ENCODE data around the gene C22orf23. TPM values are rescaled to one million over a fixed set of nuclear protein-coding genes. Genes with fewer than 3 reads are reported as not detected.

C22orf23 gene
- total and polyA plus RNA-seq, 10 of the 15 experiments (the other 5 are each of a cell fraction or from before 2014, with no cell fraction given), result 0.04 to 0.38 (median 0.11) TPM; not detected in 5

GRCh38 chr22:37968452-37969251 lies 15.3 kb upstream of the C22orf23 start:
- ChIA-PET CTCF (interaction anchor here (1.8 to 6.1 kb wide), 3 partner anchors 15 to 151 kb away, joined by 4 to 59 read pairs (median 42); partner anchors contain the start of genes C22orf23, MICALL1 and POLR2F), POLR2A (no interaction called here), RAD21 (ENCODE audit: unreplicated experiment) (no interaction called here), SMC1A (ENCODE audit: uncharacterized antibody, unreplicated experiment) (no interaction called here)
- TF ChIP-seq USF1 (IDR thresholded peaks at IDR 0.05; ENCODE audit: borderline replicate concordance, extremely low read length, insufficient read depth, low read depth, low read length), result no peak
- TF ChIP-seq ATF2 (IDR thresholded peaks at IDR 0.05; ENCODE audit: low read length), result no peak
- no peak for DNase-seq (ENCODE audit: low read depth, low spot score)
- no peaks in the 10 kb centered on the region for H3K4me1 ChIP-seq (ENCODE audit: control insufficient read depth, insufficient read depth, low read length)
- 84% methylated on average over 5 of the region's 5 CpGs for WGBS (ENCODE audit: insufficient coverage, insufficient replicate concordance, low lambda C conversion rate, missing lambda C conversion rate)
- no peaks in the 10 kb centered on the region for H3K79me2 ChIP-seq (ENCODE audit: control insufficient read depth, insufficient read depth, low read length)
- no peak overlapping the region for H3K4me3 ChIP-seq
- no peak overlapping the region for H2AFZ ChIP-seq (ENCODE audit: control insufficient read depth, low read depth, low read length)
- FAIRE-seq, result no peak
- in situ Hi-C loops (cut with MboI) (no loop called here), intact Hi-C loops (cut with micrococcal nuclease; ENCODE audit: unreplicated experiment) (loop anchor here (5.0 kb wide), 1 partner anchor 61 kb away; the partner anchor contains the start of gene MICALL1)
- ATAC-seq, result no peak
- H4K20me1 ChIP-seq (ENCODE audit: control insufficient read depth, insufficient read depth), result no peaks in the 10 kb centered on the region; the same call in 1 of the 2 replicates
- H3K27ac ChIP-seq (ENCODE audit: control insufficient read depth, insufficient read depth), result no peak overlapping the region
- H3K4me2 ChIP-seq (ENCODE audit: control insufficient read depth, insufficient read depth), result no peak overlapping the region
- no peaks in the 10 kb centered on the region for H3K9me3 ChIP-seq (replicated peaks; ENCODE audit: control insufficient read depth, insufficient read depth, low read length)
- H3K9ac ChIP-seq (ENCODE audit: control insufficient read depth, insufficient read depth, low read length), result no peak overlapping the region
- no TSS peak for BruUV-seq (replicated peaks)
- H3K36me3 ChIP-seq (ENCODE audit: control insufficient read depth in 2 of 2, insufficient read depth in 2 of 2, low read length in 1 of 2), result peaks cover 17 to 19% of the 10 kb centered on the region in 2 experiments; a peak in 3 of 4 replicates
- no peaks in the 10 kb centered on the region for H3K27me3 ChIP-seq (replicated peaks in 1 of 2; ENCODE audit: control insufficient read depth in 2 of 2, insufficient read depth in 2 of 2, low read length in 1 of 2)

All from GM12878 (cell line).